Progenitor cell of endocrine pancreas (in vitro differentiated cells): ENCODE measurements around the gene TACC2. TPM values are rescaled to one million over a fixed set of nuclear protein-coding genes. Genes with fewer than 3 reads are reported as not detected.

ENCODE experiments used
- DNase-seq: peaks from one replicate; pipeline ENCODE4 v3.0.0; 2021; ENCODE audit warnings: low spot score; ENCODE audit not compliant: unreplicated experiment
- H3K27ac Mint-ChIP-seq: 2 replicates; pipeline ENCODE4 v1.8.0; 2021; ENCODE audit warnings: mild to moderate bottlenecking, moderate library complexity, mixed read lengths
- H3K27me3 Mint-ChIP-seq: 2 replicates; pipeline ENCODE4 v1.8.0; 2021; ENCODE audit warnings: mixed read lengths
- H3K36me3 Mint-ChIP-seq: 2 replicates; pipeline ENCODE4 v1.8.0; 2022; ENCODE audit warnings: mixed read lengths; ENCODE audit not compliant: insufficient read depth
- H3K4me1 Mint-ChIP-seq: 2 replicates; pipeline ENCODE4 v1.8.0; 2021; ENCODE audit warnings: low read depth, mixed read lengths
- H3K4me3 Mint-ChIP-seq: 2 replicates; pipeline ENCODE4 v1.8.0; 2021; ENCODE audit warnings: low read depth, mild to moderate bottlenecking, moderate library complexity, mixed read lengths
- H3K9me3 Mint-ChIP-seq: 2 replicates; pipeline ENCODE4 v1.8.0; 2021; ENCODE audit warnings: low read depth, mixed read lengths
- CTCF ChIP-seq: fragments of 200-600 bp; sonication (generic); IDR thresholded peaks from one replicate; pipeline ENCODE4 v1.5.0; 2021; ENCODE audit warnings: antibody characterized with exemption, mild to moderate bottlenecking; ENCODE audit not compliant: unreplicated experiment
- total RNA-seq: library from RNA; stranded (reverse); gene quantifications from 2 replicates; pipeline ENCODE4 v1.2.1, GENCODE V29; 2021

TACC2 gene
- total RNA-seq, 1 donor from 2014 or later = 60.4 TPM

DNA sequence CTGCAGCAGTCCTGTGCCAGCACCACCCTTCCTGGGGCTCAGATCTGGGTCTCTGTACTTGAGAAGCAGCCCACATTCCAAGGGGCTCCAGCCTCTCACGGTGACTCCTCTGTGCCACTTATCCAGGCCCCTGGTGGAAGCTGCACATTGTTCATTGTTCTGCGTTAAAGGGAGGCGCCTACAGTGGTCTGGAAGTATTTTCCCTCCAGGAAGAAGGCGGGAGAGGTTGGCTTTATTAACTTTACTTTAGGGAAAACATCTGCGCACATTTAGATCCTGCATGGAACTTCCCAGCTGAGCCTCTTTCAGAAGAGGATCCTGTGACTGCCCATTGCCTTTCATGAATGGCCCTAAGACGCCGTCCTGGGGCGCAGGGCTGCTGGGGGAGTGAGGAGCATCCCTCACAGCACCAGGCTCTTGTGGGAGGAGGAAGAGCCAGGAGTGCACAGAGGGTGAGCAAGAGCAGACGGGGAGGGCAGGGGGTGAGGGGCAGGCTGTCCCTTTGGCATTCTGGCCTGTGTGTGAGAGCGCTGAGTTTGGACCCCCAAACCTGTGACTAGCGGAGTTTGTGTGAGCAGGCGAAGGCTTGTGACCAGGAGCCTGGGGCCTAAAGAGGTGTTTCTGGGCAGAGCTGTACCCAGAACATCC is 183.5 kb downstream of the TACC2 start:
- no peak for TF ChIP-seq CTCF
- Mint-ChIP-seq H3K4me3 (no peak overlapping the region), H3K27ac (peak overlapping the region; percentile 84), H3K36me3 (peaks cover 4% of the 10 kb centered on the region), H3K27me3 (no peaks in the 10 kb centered on the region), H3K4me1 (peaks cover 37% of the 10 kb centered on the region), H3K9me3 (no peaks in the 10 kb centered on the region)
- no peak for DNase-seq

DNA sequence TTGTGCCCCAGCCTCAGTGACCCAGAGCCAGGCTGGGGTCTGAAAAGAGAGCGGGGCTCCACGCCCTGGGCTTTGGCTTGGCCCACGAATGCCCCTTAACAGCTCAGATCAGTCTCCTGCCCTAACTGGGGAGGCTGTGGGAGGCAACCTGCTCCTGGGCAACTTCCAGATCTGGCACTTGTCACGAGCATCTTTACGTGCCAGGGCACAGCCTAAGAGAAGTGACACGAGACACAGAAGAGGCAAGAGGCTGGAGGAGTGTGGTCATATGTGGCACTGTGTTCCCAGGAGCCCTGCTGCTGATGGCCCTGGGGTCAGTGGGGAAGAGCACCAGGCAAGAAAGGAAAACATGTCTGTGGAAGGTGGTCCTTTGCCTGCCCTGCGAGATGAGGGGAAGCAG is 184.4 kb downstream of the TACC2 start:
- Mint-ChIP-seq H3K27ac (no peak overlapping the region), H3K4me1 (peaks cover 40% of the 10 kb centered on the region), H3K36me3 (peaks cover 4% of the 10 kb centered on the region), H3K9me3 (no peaks in the 10 kb centered on the region), H3K27me3 (no peaks in the 10 kb centered on the region), H3K4me3 (no peak overlapping the region)
- no peak for TF ChIP-seq CTCF
- DNase-seq = no peak

DNA sequence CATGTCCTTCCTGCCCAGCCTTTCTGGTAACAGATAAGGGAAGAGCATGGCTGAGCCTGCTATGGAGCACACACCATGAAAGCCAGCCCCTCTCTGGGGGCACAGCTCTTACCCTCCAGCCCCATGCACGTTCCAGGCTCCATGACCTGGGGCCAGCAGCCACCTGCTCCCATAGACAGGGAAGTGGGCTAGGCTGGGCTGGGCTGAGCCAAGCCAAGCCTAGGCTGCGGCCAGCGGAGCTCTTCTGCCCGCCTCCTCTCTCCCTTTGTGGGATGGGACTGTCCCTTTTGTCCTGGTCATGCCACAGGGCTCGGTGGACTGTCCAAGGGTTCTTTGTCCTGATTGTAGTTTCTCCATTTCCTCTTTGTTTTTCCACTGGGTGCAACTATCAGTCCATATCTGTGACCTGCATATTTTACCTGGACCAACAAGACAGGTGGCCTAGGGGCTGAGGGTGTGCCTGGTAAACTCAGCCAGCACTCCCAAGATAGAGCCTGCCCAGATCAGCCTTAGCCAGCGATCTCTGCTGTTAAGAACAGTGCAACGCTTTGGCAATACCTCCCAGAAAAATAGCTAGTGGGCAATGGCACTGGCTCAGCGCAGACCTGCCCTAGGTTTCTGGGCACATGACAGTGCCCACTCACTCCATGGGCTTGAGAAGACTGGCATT is 184.9 kb downstream of the TACC2 start:
- H3K27ac Mint-ChIP-seq = no peak overlapping the region
- no peaks in the 10 kb centered on the region for H3K27me3 Mint-ChIP-seq
- H3K4me3 Mint-ChIP-seq = no peak overlapping the region
- peaks cover 41% of the 10 kb centered on the region for H3K4me1 Mint-ChIP-seq
- no peak for DNase-seq
- H3K36me3 Mint-ChIP-seq = peaks cover 4% of the 10 kb centered on the region
- H3K9me3 Mint-ChIP-seq = no peaks in the 10 kb centered on the region
- TF ChIP-seq CTCF = no peak

- no peaks in the 10 kb centered on the region for H3K27me3 Mint-ChIP-seq
- TF ChIP-seq CTCF = no peak
- H3K27ac Mint-ChIP-seq = peak overlapping the region; percentile 76
- peaks cover 40% of the 10 kb centered on the region for H3K4me1 Mint-ChIP-seq
- H3K9me3 Mint-ChIP-seq = no peaks in the 10 kb centered on the region
- no peaks in the 10 kb centered on the region for H3K36me3 Mint-ChIP-seq
- no peak for DNase-seq
- H3K4me3 Mint-ChIP-seq = no peak overlapping the region
These were observed 187.6 kb downstream of the TACC2 start for GRCh38 chr10:122176232-122177213.

- Mint-ChIP-seq H3K9me3 (no peaks in the 10 kb centered on the region), H3K4me1 (peaks cover 47% of the 10 kb centered on the region), H3K4me3 (no peak overlapping the region), H3K36me3 (no peaks in the 10 kb centered on the region), H3K27ac (no peak overlapping the region), H3K27me3 (no peaks in the 10 kb centered on the region)
- no peak for TF ChIP-seq CTCF
- DNase-seq = no peak
These were observed 189.7 kb downstream of the TACC2 start for GRCh38 chr10:122178655-122179054.
